HG02678 (cell line): ENCODE data around the gene KPNA2.
"Not testable (repeated sequence)": the region's sequence is repeated elsewhere in the genome, so short reads cannot be mapped to it uniquely, and the experiment has no call there.

Experiments
- ATAC-seq: cut with Tn5 transposase; IDR thresholded peaks from one replicate; pipeline ENCODE4 v1.9.1; 2021; ENCODE audit warnings: mild to moderate bottlenecking, moderate library complexity; ENCODE audit not compliant: unreplicated experiment

Gene KPNA2

GRCh38 chr17:68035523-68036303 is at the start of gene KPNA2:
Gene KPNA2, plus strand, starts transcription at chr17:68035735. Its CDS starts 1,398 bp downstream, at chr17:68037133.
- peak; percentile 93 for ATAC-seq

DNA sequence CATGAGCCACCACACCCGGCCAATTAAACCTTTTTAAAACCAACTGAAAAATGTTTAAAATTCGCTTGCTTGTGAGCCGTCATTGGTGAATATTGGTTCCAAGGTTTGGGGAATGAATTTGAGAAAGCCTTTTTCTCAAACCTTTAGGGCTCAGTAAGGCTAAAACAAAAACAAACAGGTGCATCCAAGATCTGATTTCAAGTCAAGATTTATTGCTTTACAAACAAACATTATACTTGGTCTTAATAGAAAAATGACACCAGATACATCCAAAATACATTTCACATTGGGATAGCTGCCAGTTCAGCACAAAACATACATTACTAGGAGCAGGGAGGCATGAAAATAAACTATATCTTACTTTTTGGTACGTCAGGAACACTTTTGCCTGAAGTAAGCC is 44.6 kb upstream of the KPNA2 start:
- ATAC-seq, result no peak

- ATAC-seq, result no peak
These were observed 42.9 kb upstream of the KPNA2 start for GRCh38 chr17:67992548-67993152.

- ATAC-seq, result peak; percentile 78
These were observed 42.2 kb upstream of the KPNA2 start for GRCh38 chr17:67993153-67993997.

DNA sequence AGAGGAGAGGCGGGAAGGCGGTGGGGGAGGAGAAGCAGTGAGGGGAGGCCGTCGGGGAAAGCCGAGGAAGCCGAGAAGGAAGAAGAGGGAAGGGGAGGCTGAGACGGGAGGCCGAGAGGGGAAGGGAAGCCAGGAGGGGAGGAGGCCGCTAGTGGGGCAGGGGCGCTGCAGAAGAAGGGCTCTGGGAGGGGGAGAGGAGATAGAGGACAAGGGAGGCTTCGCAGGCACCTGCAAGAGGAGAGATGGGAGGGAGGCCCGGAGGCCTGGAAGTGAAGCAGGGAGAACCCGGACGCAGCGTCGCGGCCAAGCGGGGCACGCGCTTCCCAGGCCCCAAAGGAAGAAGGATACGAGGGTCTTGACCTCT is 41.6 kb upstream of the KPNA2 start:
- no peak for ATAC-seq

DNA sequence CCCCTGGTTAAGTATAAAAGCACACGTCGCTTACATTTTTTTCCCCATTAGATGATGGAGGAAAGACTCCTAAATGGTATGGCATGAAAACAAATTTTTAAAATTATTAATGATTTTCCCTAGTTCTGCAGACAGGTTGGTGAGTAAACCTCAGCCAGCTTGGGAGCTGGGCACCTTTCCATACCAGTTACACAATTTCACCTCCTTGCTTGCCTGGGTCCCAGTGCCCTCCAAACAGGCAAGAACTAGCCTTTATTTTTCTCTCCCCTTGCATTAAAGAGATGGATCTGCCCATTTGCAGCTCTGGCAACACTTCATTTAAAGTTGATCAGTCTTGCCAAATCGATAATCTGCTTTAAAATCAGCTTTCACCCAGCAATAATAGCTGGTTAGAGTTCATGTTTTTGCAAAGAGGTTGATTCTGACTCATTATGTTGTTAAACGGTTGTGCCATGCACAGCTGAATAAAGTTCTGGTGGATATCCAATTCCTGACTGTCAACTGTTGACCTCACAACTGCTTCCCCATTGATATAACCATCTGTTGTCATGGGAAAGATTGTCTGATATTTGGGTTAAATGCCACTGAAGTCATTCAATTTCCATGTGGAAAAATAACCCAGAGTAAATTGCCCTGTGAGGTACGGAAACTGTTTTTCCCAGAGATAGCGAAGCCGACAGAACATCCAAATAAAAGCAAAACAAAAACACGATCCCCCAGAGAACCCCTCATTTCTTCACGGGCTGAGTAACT is 40.5 kb upstream of the KPNA2 start:
- ATAC-seq, result no peak

DNA sequence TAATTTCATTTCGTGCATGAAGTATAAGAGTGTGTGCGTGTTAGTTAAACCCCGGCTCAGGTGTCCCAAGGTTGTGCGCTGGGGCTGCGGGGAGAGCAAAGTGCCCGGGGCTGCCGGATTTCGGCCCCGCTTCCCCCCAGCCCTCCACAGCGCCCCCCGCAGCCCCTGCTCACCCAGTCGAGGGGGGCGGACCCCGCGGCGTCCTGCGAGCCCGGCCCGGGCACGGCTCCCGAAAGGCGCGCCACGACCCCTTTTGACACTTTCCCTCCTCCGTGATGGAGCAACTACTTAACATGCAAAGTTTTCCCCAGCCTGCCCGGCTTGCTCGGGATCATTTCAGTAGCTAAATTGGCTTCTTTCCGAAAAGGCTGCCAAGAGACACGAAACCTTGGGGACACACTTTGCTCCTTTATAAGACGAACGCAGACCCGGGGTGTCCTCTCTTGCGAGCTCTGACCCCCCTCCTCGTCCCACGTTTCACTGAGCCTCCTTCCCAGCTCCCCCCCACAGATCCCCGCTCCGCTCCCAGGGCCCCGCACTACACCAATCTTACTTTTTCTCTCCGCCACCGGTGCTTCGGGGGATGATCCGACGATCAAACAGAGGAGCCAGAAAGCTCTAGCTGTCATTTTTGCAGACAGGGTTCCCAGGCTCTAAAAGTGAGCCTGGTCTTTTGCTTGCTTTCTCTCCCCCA is 39.8 kb upstream of the KPNA2 start:
- ATAC-seq, result no peak

GRCh38 chr17:67996301-67997171 is 39.0 kb upstream of the KPNA2 start, which contains the start of gene C17orf58:
Gene C17orf58, minus strand, starts transcription at chr17:67996469. Its CDS starts 271 bp downstream, at chr17:67996198.
- ATAC-seq, result not testable (repeated sequence)

DNA sequence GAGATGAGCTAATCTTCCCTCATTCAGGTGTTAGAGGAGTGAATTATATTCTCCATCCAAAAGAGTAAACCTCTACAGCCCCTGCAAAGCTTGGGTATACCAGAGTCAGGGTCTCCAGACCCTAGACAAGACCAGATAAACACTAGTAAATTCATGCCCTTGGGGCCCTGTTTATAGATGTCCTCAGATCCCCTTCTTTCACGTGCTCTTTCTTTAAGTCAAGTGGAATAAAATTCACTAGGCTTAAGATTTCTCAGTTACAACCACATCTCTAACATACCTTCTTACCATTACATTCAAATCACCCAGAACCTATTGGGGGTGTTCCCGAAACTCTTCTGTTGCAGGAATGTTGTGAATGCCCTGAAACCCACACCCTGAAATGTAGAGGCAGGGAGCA is 37.1 kb upstream of the KPNA2 start:
- ATAC-seq, result no peak

DNA sequence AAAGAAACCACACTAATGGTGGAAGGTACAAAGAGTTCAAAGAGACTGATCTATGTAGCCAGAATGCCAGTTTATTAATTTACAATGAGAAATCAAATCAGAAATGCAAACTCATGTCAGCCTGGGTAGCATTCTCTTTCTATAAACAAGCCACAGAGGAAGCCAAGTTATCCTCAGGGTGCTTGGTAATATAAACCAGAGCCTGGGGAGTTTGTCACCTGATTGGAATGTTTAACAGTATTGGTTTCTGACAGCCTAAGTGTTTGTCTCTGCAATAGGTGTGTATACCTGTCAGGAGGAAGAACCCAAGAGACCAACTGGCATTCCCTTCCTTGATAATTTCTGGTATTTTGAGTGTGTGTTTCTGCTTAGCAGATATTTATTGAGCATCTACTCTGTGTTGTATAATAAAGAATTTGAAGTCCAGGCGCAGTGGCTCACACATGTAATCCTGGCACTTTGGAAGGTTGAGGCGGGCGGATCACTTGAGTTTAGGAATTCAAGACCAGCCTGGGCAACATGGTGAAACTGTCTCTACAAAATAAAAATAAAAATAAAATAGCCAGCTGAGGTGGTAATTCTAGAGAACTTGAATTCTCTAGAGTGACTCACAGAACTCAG is 36.1 kb upstream of the KPNA2 start:
- ATAC-seq, result no peak

GRCh38 chr17:68004201-68004600 is 31.3 kb upstream of the KPNA2 start:
- ATAC-seq, result no peak

DNA sequence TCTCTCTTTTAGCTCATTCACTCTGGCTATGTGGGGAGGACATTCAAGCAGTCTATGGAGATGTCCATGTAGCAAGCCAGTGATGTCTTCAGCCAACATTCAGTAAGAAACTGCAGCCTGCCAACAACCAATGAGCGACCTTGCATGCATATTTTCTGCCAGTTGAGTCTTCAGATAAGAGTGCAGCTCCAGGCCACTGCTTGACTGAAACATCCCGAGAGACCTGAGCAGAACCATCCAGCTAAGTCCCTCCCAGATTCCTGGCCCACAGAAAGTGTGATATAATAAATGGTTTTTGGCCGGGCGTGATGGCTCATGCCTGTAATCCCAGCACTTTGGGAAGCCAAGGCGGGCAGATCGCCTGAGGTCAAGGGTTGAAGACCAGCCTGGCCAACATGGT is 28.7 kb upstream of the KPNA2 start:
- no peak for ATAC-seq

- ATAC-seq, result no peak
These were observed 24.3 kb upstream of the KPNA2 start for GRCh38 chr17:68011199-68011665.

GRCh38 chr17:68013385-68013784 is 22.1 kb upstream of the KPNA2 start:
- ATAC-seq, result no peak

- no peak for ATAC-seq
These were observed 20.3 kb upstream of the KPNA2 start for GRCh38 chr17:68015081-68015723.

DNA sequence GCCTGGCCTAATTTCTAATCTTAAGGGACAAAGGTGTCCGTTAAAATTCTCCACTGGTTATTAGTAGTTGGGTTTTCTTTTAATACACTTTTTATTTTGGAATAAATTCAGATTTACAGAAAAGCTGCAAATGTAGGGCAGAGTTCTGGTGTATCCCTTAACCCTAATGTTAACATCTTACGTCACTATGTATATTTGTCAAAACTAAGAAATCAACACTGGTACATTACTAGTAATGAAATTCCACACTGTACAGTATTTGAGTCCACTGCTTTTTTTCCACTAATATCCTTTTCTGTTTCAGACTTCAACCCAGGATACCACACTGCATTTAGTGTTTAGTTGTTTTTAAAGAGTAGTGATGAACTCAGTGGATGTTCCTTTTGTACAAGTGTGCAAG is 18.7 kb upstream of the KPNA2 start:
- no peak for ATAC-seq

- ATAC-seq, result not testable (repeated sequence)
These were observed 17.0 kb upstream of the KPNA2 start for GRCh38 chr17:68018493-68018892.

- no peak for ATAC-seq
These were observed 16.2 kb upstream of the KPNA2 start for GRCh38 chr17:68019336-68019674.
